ENCODE results near the gene CD300LF. TPM values are rescaled to one million over a fixed set of nuclear protein-coding genes. Genes with fewer than 3 reads are reported as not detected.

CD300LF gene
- total RNA-seq, 1 experiment from 2014 or later: not detected

DNA sequence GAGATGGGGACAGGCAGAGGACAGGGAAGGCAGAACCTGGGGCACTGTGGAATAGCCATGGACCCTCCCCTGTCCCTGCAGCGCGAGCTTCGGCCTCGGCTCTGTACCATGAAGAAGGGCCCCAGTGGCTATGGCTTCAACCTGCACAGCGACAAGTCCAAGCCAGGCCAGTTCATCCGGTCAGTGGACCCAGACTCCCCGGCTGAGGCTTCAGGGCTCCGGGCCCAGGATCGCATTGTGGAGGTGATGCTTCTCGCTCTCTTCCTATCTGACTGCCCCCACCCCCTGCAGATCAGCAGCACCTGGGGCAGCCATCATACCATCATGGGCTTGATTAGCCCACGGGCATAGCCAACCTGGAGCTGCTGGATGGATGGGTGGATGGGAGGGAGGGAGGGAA is 49.2 kb upstream of the CD300LF start:
- BruUV-seq (replicated peaks): no TSS peak
- ChIA-PET RAD21 (ENCODE audit: low non-redundant PET in 1 of 2, low total read pairs in 2 of 2, uncharacterized antibody in 2 of 2, unreplicated experiment in 2 of 2) (no interaction called here), POLR2A (no interaction called here), CTCF (interaction anchor here (1.0 to 1.5 kb wide), 2 partner anchors 9 to 14 kb away, joined by 4 to 6 read pairs; partner anchors contain the start of gene NAT9)
- TF ChIP-seq POLR2A (IDR thresholded peaks at IDR 0.05; ENCODE audit: borderline replicate concordance, extremely low read depth, insufficient read depth, insufficient read length) (no peak), CBX3 (IDR thresholded peaks at IDR 0.05; ENCODE audit: low read depth) (no peak), EGR1 (IDR thresholded peaks at IDR 0.05; ENCODE audit: low read depth) (no peak), SRF (IDR thresholded peaks at IDR 0.05; ENCODE audit: low read depth) (no peak), EZH2 (IDR thresholded peaks at IDR 0.05) (no peak), ATF3 (IDR thresholded peaks at IDR 0.05) (no peak), FOSL1 (IDR thresholded peaks at IDR 0.05; ENCODE audit: low read depth) (no peak), ZNF274 (IDR thresholded peaks at IDR 0.05; ENCODE audit: low read depth, low read length) (no peak), SIN3A (IDR thresholded peaks at IDR 0.05; ENCODE audit: low read depth) (no peak), SP1 (IDR thresholded peaks at IDR 0.05; ENCODE audit: low read depth) (no peak), TCF7L2 (IDR thresholded peaks at IDR 0.05; ENCODE audit: borderline replicate concordance, extremely low read depth, insufficient read depth, insufficient read length) (no peak), POLR2AphosphoS5 (IDR thresholded peaks at IDR 0.05; ENCODE audit: low read depth, low read length) (no peak), CEBPB (IDR thresholded peaks at IDR 0.05; ENCODE audit: low read depth) (no peak), YY1 (IDR thresholded peaks at IDR 0.05; ENCODE audit: extremely low read depth, insufficient replicate concordance, low read depth, low read length) (no peak), EZH2phosphoT487 (IDR thresholded peaks at IDR 0.05; ENCODE audit: borderline replicate concordance) (no peak)
- TF ChIP-seq, protein P1, sequence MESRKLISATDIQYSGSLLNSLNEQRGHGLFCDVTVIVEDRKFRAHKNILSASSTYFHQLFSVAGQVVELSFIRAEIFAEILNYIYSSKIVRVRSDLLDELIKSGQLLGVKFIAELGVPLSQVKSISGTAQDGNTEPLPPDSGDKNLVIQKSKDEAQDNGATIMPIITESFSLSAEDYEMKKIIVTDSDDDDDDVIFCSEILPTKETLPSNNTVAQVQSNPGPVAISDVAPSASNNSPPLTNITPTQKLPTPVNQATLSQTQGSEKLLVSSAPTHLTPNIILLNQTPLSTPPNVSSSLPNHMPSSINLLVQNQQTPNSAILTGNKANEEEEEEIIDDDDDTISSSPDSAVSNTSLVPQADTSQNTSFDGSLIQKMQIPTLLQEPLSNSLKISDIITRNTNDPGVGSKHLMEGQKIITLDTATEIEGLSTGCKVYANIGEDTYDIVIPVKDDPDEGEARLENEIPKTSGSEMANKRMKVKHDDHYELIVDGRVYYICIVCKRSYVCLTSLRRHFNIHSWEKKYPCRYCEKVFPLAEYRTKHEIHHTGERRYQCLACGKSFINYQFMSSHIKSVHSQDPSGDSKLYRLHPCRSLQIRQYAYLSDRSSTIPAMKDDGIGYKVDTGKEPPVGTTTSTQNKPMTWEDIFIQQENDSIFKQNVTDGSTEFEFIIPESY (IDR thresholded peaks at IDR 0.05; ENCODE audit: extremely low read depth, insufficient replicate concordance, low read length): no peak
- TF ChIP-seq, protein P2, sequence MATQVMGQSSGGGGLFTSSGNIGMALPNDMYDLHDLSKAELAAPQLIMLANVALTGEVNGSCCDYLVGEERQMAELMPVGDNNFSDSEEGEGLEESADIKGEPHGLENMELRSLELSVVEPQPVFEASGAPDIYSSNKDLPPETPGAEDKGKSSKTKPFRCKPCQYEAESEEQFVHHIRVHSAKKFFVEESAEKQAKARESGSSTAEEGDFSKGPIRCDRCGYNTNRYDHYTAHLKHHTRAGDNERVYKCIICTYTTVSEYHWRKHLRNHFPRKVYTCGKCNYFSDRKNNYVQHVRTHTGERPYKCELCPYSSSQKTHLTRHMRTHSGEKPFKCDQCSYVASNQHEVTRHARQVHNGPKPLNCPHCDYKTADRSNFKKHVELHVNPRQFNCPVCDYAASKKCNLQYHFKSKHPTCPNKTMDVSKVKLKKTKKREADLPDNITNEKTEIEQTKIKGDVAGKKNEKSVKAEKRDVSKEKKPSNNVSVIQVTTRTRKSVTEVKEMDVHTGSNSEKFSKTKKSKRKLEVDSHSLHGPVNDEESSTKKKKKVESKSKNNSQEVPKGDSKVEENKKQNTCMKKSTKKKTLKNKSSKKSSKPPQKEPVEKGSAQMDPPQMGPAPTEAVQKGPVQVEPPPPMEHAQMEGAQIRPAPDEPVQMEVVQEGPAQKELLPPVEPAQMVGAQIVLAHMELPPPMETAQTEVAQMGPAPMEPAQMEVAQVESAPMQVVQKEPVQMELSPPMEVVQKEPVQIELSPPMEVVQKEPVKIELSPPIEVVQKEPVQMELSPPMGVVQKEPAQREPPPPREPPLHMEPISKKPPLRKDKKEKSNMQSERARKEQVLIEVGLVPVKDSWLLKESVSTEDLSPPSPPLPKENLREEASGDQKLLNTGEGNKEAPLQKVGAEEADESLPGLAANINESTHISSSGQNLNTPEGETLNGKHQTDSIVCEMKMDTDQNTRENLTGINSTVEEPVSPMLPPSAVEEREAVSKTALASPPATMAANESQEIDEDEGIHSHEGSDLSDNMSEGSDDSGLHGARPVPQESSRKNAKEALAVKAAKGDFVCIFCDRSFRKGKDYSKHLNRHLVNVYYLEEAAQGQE (IDR thresholded peaks at IDR 0.05; ENCODE audit: low read depth): no peak
- TF ChIP-seq, protein P3, sequence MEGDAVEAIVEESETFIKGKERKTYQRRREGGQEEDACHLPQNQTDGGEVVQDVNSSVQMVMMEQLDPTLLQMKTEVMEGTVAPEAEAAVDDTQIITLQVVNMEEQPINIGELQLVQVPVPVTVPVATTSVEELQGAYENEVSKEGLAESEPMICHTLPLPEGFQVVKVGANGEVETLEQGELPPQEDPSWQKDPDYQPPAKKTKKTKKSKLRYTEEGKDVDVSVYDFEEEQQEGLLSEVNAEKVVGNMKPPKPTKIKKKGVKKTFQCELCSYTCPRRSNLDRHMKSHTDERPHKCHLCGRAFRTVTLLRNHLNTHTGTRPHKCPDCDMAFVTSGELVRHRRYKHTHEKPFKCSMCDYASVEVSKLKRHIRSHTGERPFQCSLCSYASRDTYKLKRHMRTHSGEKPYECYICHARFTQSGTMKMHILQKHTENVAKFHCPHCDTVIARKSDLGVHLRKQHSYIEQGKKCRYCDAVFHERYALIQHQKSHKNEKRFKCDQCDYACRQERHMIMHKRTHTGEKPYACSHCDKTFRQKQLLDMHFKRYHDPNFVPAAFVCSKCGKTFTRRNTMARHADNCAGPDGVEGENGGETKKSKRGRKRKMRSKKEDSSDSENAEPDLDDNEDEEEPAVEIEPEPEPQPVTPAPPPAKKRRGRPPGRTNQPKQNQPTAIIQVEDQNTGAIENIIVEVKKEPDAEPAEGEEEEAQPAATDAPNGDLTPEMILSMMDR (IDR thresholded peaks at IDR 0.05 in 2 of 3, conservative IDR thresholded peaks at IDR 0.05 in 1 of 3; ENCODE audit: borderline replicate concordance in 1 of 3, insufficient read depth in 1 of 3, low read depth in 2 of 3, low read length in 2 of 3): no peak
- Histone ChIP-seq H3K27ac (ENCODE audit: low read depth, low read length) (no peak overlapping the region), H3K4me3 (replicated peaks in 1 of 2; ENCODE audit: low read depth in 1 of 2, low read length in 2 of 2) (no peak overlapping the region), H3K9me2 (ENCODE audit: insufficient read depth) (no peaks in the 10 kb centered on the region), H3K79me2 (ENCODE audit: insufficient read depth, low read length) (peaks cover 47% of the 10 kb centered on the region), H3K27me3 (ENCODE audit: insufficient read depth, low read length) (no peaks in the 10 kb centered on the region), H3K36me3 (ENCODE audit: control insufficient read depth in 1 of 2, insufficient read depth in 2 of 2, low read length in 2 of 2) (peaks cover 0 to 4% of the 10 kb centered on the region in 2 experiments; a peak in 1 of 4 replicates), H2AFZ (ENCODE audit: low read depth, low read length, poor library complexity, severe bottlenecking) (no peak overlapping the region), H3K9me3 (ENCODE audit: control insufficient read depth in 1 of 2, insufficient read depth in 1 of 2, low read depth in 1 of 2, low read length in 2 of 2) (no peaks in the 10 kb centered on the region), H3K4me1 (ENCODE audit: control insufficient read depth in 1 of 2, insufficient read depth in 2 of 2, low read length in 2 of 2) (peaks cover 41 to 47% of the 10 kb centered on the region in 2 experiments), H4K20me1 (ENCODE audit: insufficient read depth) (no peaks in the 10 kb centered on the region; the same call in 1 of the 2 replicates), H3K9ac (ENCODE audit: low read length) (no peak overlapping the region), H3K4me2 (ENCODE audit: low read length) (no peak overlapping the region)
- no peak for DNase-seq (ENCODE audit: low read depth, low spot score)
- intact Hi-C loops (cut with micrococcal nuclease): no loop called here
- ATAC-seq: no peak
